Lung (tissue), 12 donors: ENCODE results near the gene CCT8. TPM values are rescaled to one million over a fixed set of nuclear protein-coding genes. Genes with fewer than 3 reads are reported as not detected.

Experiments used
- ATAC-seq: fragments of 200-7000 bp; cut with Tn5 transposase; one replicate; pipeline ENCODE4 v1.9.1; 2020; ENCODE audit warnings: moderate number of reproducible peaks; ENCODE audit not compliant: insufficient read depth, low FRiP score
- DNase-seq, 3 donors: peaks; one replicate each; pipeline ENCODE4 v3.0.0-alpha.2; 2013 to 2017
- H3K27ac ChIP-seq, 2 donors: one replicate each; pipeline ENCODE4 v1.5.1; 2013; ENCODE audit warnings: mild to moderate bottlenecking in 2 of 2, moderate library complexity in 2 of 2, control low read depth in 1 of 2, inconsistent platforms in 1 of 2, low read depth in 1 of 2, low read length in 1 of 2
- H3K27me3 ChIP-seq, 3 donors: one replicate each; pipeline ENCODE4 v1.5.1; 2013; ENCODE audit warnings: low read length in 2 of 3; ENCODE audit not compliant: control insufficient read depth in 3 of 3, insufficient read depth in 3 of 3
- H3K36me3 ChIP-seq, 4 donors: one replicate each; pipeline ENCODE4 v1.5.1; 2013; ENCODE audit warnings: low read length in 4 of 4, mild to moderate bottlenecking in 1 of 4, moderate library complexity in 1 of 4; ENCODE audit not compliant: control insufficient read depth in 4 of 4, insufficient read depth in 4 of 4
- H3K4me1 ChIP-seq, 5 donors: one replicate each; pipeline ENCODE4 v1.5.1; 2013; ENCODE audit warnings: low read length in 5 of 5, mild to moderate bottlenecking in 2 of 5, moderate library complexity in 1 of 5; ENCODE audit not compliant: control insufficient read depth in 5 of 5, insufficient read depth in 5 of 5
- H3K4me3 ChIP-seq: one replicate; pipeline ENCODE4 v1.5.1; 2013; ENCODE audit warnings: mild to moderate bottlenecking, control low read depth, moderate library complexity
- H3K9ac ChIP-seq, 2 donors: one replicate each; pipeline ENCODE4 v1.5.1; 2013; ENCODE audit warnings: low read length in 2 of 2, control low read depth in 1 of 2; ENCODE audit not compliant: insufficient read depth in 1 of 2
- H3K9me3 ChIP-seq, 4 donors: one replicate each; pipeline ENCODE4 v1.5.1; 2013; ENCODE audit warnings: low read length in 3 of 4, mild to moderate bottlenecking in 1 of 4, moderate library complexity in 1 of 4; ENCODE audit not compliant: control insufficient read depth in 4 of 4, insufficient read depth in 3 of 4
- WGBS, 2 donors: extraction: QIAGEN DNeasy Blood & Tissue Kit; methylation state at CpG; one replicate each; pipeline ENCODE4 v1.1.7; 2013; 5-methylcytosine and 5-hydroxymethylcytosine counted together
- polyA plus RNA-seq, 2 donors: library from polyadenylated mRNA; stranded (reverse); fragments of 200-250 nt; gene quantifications; one replicate each; pipeline ENCODE4 v1.2.1, GENCODE V29; 2013
- total RNA-seq, 2 donors: library from RNA; depleted of rRNA in 1 of 2; stranded (reverse); fragments of >200 nt in 1 of 2; gene quantifications; one replicate each; pipeline ENCODE4 v1.2.1, GENCODE V29; 2014 to 2021
- TF ChIP-seq, protein P1 (sequence below): IDR thresholded peaks from 2 replicates; pipeline ENCODE4 v1.5.1; 2012; ENCODE audit warnings: mild to moderate bottlenecking; ENCODE audit errors: control extremely low read depth, extremely low read depth
- donor health status: control.
- donor health status: control.
- donor health status: Bipolar disorder and iron deficiency.
- donor health status: healthy.
- donor health status: DM: yes; HTN: yes; CAD: no.

CCT8 gene
- total and polyA plus RNA-seq, 4 donors, result 112 to 131 (median 127) TPM

DNA sequence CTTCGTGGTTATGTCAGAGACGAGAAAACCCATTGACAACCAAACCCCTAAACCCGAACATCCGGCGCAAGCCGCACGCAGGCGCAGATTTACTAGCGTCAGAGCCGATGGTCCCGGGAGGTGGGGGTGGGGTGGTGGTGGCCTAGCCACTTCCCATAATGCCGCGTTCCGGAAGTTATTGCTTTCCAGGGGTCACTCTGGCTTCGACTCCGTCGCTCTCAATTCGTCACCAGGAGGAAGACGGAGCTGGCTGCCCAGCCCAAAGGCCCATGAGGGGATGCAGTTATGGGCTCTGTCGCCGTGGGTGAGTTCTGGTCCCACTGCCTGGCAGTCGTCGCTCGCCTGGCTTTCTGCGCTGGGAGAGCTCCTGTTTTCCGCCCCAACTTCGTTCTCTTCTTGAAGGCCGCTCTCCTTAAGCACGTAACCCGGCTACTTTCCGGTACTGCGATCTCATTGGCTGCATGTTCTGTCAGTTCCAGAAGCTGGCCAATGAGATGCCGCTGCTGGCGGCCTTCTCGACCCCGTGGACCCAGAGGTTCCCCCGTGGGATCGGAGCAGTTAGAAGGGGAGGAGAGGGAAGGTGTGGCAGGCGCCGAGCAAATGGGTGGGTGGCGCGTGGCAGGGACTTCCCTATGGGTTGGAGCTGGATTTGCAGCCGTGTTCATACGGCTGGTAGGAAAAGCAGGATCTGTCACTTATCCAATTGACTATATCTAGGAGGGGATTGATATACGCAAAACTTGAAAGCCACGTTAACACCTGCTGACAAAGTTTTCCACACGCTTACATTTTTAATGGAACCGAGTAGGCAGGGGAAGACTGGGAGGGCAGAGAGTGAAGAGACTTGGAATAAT lies 48.7 kb downstream of the CCT8 start, which contains the start of gene USP16:
TSS of gene USP16 (plus strand) at position 195 of the 854 bp plus-strand sequence. CDS start 3,246 bp downstream, outside the sequence.
- ATAC-seq, result peak; percentile 97
- Histone ChIP-seq H3K27me3 (no peaks in the 10 kb centered on the region), H3K9ac (peak within 1 kb of the TSS; percentile 94 to 96), H3K27ac (peak within 1 kb of the TSS; percentile 100), H3K4me3 (peak within 1 kb of the TSS; percentile 82), H3K4me1 (peaks cover 0 to 18% (median 5%) of the 10 kb centered on the region in 5 donors), H3K9me3 (no peaks in the 10 kb centered on the region), H3K36me3 (peaks cover 0 to 4% (median 2%) of the 10 kb centered on the region in 4 donors)
- 0% methylated on average over 48 of the region's 48 CpGs for WGBS, 2 donors
- DNase-seq, result peak; percentile 97 to 99 (median 98)
- TF ChIP-seq, protein P1, sequence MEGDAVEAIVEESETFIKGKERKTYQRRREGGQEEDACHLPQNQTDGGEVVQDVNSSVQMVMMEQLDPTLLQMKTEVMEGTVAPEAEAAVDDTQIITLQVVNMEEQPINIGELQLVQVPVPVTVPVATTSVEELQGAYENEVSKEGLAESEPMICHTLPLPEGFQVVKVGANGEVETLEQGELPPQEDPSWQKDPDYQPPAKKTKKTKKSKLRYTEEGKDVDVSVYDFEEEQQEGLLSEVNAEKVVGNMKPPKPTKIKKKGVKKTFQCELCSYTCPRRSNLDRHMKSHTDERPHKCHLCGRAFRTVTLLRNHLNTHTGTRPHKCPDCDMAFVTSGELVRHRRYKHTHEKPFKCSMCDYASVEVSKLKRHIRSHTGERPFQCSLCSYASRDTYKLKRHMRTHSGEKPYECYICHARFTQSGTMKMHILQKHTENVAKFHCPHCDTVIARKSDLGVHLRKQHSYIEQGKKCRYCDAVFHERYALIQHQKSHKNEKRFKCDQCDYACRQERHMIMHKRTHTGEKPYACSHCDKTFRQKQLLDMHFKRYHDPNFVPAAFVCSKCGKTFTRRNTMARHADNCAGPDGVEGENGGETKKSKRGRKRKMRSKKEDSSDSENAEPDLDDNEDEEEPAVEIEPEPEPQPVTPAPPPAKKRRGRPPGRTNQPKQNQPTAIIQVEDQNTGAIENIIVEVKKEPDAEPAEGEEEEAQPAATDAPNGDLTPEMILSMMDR, result no peak

DNA sequence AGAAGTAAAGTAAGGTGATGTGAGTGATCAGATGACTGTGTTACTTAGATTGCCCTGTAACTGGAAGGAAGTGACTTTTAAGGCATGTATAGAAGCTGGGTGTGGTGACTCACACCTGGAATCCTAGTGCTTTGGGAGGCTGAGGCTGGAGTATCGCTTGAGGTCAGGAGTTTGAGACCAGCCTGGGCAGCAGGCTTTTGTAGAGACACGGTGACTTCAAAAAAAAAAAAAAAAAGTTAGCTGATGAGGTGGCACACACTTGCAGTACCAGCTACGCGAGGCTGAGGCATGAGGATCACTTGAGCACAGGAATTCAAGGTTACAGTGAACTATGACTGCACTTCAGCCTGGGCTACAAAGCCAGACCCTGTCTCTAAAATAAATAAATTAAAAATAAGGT lies 51.3 kb downstream of the CCT8 start:
- WGBS, 2 donors, result 70 to 82% methylated on average over 4 of the region's 4 CpGs
- H3K4me1 ChIP-seq, result peaks cover 5 to 28% (median 13%) of the 10 kb centered on the region in 5 donors
- TF ChIP-seq, protein P1, result no peak

DNA sequence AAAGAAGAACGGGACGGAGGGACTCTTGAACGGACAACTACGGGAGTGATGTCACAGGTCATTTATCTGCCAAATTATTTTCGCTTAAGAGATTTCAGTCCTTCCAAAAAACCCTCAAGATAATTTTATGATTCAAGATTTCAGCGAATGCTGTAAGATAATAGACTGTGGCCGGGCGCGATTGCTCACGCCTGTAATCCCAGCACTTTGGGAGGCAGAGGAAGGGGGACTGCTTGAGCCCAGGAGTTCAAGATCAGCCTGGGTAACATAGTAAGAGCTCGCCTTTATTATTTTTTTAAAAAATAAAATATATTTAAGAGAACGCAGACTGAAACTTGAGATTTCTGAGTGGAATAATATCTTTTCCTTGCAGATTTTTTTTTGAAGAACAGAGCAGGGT lies 54.9 kb downstream of the CCT8 start:
- no peaks in the 10 kb centered on the region for H3K27me3 ChIP-seq
- DNase-seq (peak in 2 of 3 donors; percentile 23 to 30), ATAC-seq (no peak)
- TF ChIP-seq, protein P1, result no peak
- WGBS, 2 donors, result 7 to 30% methylated on average over 12 of the region's 12 CpGs
- no peaks in the 10 kb centered on the region for H3K9me3 ChIP-seq
- H3K36me3 ChIP-seq, result no peaks in the 10 kb centered on the region
- H3K4me1 ChIP-seq, result peaks cover 0 to 14% (median 10%) of the 10 kb centered on the region in 5 donors
- peak overlapping the region; percentile 99 for H3K4me3 ChIP-seq
- peak overlapping the region in 1 of 2 donors; percentile 91 for H3K27ac ChIP-seq
- H3K9ac ChIP-seq, result peak overlapping the region; percentile 61

More for the DNA sequence above, 51.3 kb downstream of the CCT8 start:
- ATAC-seq (no peak), DNase-seq (no peak)
- Histone ChIP-seq H3K27ac (no peak overlapping the region), H3K36me3 (peaks cover 0 to 3% (median 0%) of the 10 kb centered on the region in 4 donors), H3K27me3 (no peaks in the 10 kb centered on the region), H3K4me3 (no peak overlapping the region), H3K9me3 (no peaks in the 10 kb centered on the region), H3K9ac (no peak overlapping the region)
